Duodenal mucosa (tissue), 2 donors: ENCODE results near the gene GBX2.

Experiments
- H3K27ac ChIP-seq: one replicate; pipeline ENCODE4 v1.7.0; 2013; ENCODE audit warnings: low read depth, low read length
- H3K27me3 ChIP-seq, 2 donors: one replicate each; pipeline ENCODE4 v1.7.0; 2013; ENCODE audit warnings: low read length in 2 of 2, control low read depth in 1 of 2; ENCODE audit not compliant: insufficient read depth in 2 of 2, control insufficient read depth in 1 of 2
- H3K36me3 ChIP-seq, 2 donors: one replicate each; pipeline ENCODE4 v1.7.0; 2013; ENCODE audit warnings: low read length in 2 of 2, control low read depth in 1 of 2; ENCODE audit not compliant: insufficient read depth in 2 of 2, control insufficient read depth in 1 of 2
- H3K4me1 ChIP-seq, 2 donors: one replicate each; pipeline ENCODE4 v1.7.0; 2013; ENCODE audit warnings: low read length in 2 of 2, control low read depth in 1 of 2; ENCODE audit not compliant: insufficient read depth in 2 of 2, control insufficient read depth in 1 of 2
- H3K4me3 ChIP-seq, 2 donors: one replicate each; pipeline ENCODE4 v1.7.0; 2013; ENCODE audit warnings: low read length in 2 of 2, low read depth in 1 of 2
- H3K9ac ChIP-seq, 2 donors: one replicate each; pipeline ENCODE4 v1.7.0; 2013; ENCODE audit warnings: low read length in 2 of 2, low read depth in 1 of 2
- H3K9me3 ChIP-seq, 2 donors: one replicate each; pipeline ENCODE4 v1.7.0; 2013; ENCODE audit warnings: low read length in 2 of 2, control low read depth in 1 of 2; ENCODE audit not compliant: control insufficient read depth in 1 of 2

The GBX2 gene

GRCh38 chr2:236168110-236169080, at the start of gene GBX2:
Gene GBX2, minus strand, starts transcription at chr2:236168386. Its CDS starts 415 bp downstream, at chr2:236167971.
- Histone ChIP-seq H3K4me1 (peaks cover 8 to 14% of the 10 kb centered on the region in 2 donors), H3K9ac (no peak within 1 kb of the TSS), H3K27me3 (peaks cover 83 to 90% of the 10 kb centered on the region in 2 donors)

GRCh38 chr2:236217926-236218325, 49.7 kb upstream of the GBX2 start:
- no peak overlapping the region for H3K27ac ChIP-seq
- H3K27me3 ChIP-seq, result no peaks in the 10 kb centered on the region
- no peak overlapping the region for H3K4me3 ChIP-seq
- no peak overlapping the region for H3K9ac ChIP-seq
- no peaks in the 10 kb centered on the region for H3K9me3 ChIP-seq
- H3K36me3 ChIP-seq, result no peaks in the 10 kb centered on the region
- no peaks in the 10 kb centered on the region for H3K4me1 ChIP-seq

More at GRCh38 chr2:236168110-236169080, at the start of gene GBX2:
- H3K36me3 ChIP-seq, result no peaks in the 10 kb centered on the region
- H3K27ac ChIP-seq, result no peak within 1 kb of the TSS
- peak within 1 kb of the TSS in 1 of 2 donors; percentile 16 for H3K4me3 ChIP-seq
- no peaks in the 10 kb centered on the region for H3K9me3 ChIP-seq

GRCh38 chr2:236216711-236217110, 48.5 kb upstream of the GBX2 start:
- Histone ChIP-seq H3K4me3 (no peak overlapping the region), H3K27me3 (no peaks in the 10 kb centered on the region), H3K36me3 (no peaks in the 10 kb centered on the region)

GRCh38 chr2:236215761-236216333, 47.7 kb upstream of the GBX2 start:
- no peak overlapping the region for H3K4me3 ChIP-seq
- no peaks in the 10 kb centered on the region for H3K27me3 ChIP-seq
- H3K9me3 ChIP-seq, result no peaks in the 10 kb centered on the region
- H3K36me3 ChIP-seq, result no peaks in the 10 kb centered on the region
- no peak overlapping the region for H3K9ac ChIP-seq
- no peak overlapping the region for H3K27ac ChIP-seq
- no peaks in the 10 kb centered on the region for H3K4me1 ChIP-seq

More at GRCh38 chr2:236216711-236217110, 48.5 kb upstream of the GBX2 start:
- H3K9ac ChIP-seq, result no peak overlapping the region
- no peak overlapping the region for H3K27ac ChIP-seq
- H3K4me1 ChIP-seq, result no peaks in the 10 kb centered on the region
- H3K9me3 ChIP-seq, result no peaks in the 10 kb centered on the region

- Histone ChIP-seq H3K9ac (no peak overlapping the region), H3K4me1 (no peaks in the 10 kb centered on the region), H3K9me3 (no peaks in the 10 kb centered on the region), H3K27me3 (no peaks in the 10 kb centered on the region), H3K27ac (no peak overlapping the region), H3K36me3 (no peaks in the 10 kb centered on the region), H3K4me3 (no peak overlapping the region)
Observed at GRCh38 chr2:236215196-236215595, 47.0 kb upstream of the GBX2 start.

- no peak overlapping the region for H3K9ac ChIP-seq
- no peaks in the 10 kb centered on the region for H3K27me3 ChIP-seq
- H3K4me3 ChIP-seq, result no peak overlapping the region
- H3K4me1 ChIP-seq, result no peaks in the 10 kb centered on the region
- no peak overlapping the region for H3K27ac ChIP-seq
- no peaks in the 10 kb centered on the region for H3K36me3 ChIP-seq
- H3K9me3 ChIP-seq, result no peaks in the 10 kb centered on the region
Observed at GRCh38 chr2:236214376-236214995, 46.3 kb upstream of the GBX2 start.

GRCh38 chr2:236211296-236211695, 43.1 kb upstream of the GBX2 start:
- no peaks in the 10 kb centered on the region for H3K27me3 ChIP-seq
- H3K4me1 ChIP-seq, result no peaks in the 10 kb centered on the region
- no peaks in the 10 kb centered on the region for H3K36me3 ChIP-seq
- no peak overlapping the region for H3K27ac ChIP-seq
- H3K4me3 ChIP-seq, result no peak overlapping the region
- H3K9me3 ChIP-seq, result no peaks in the 10 kb centered on the region
- no peak overlapping the region for H3K9ac ChIP-seq

GRCh38 chr2:236210536-236210935, 42.4 kb upstream of the GBX2 start:
- Histone ChIP-seq H3K27me3 (no peaks in the 10 kb centered on the region), H3K4me1 (no peaks in the 10 kb centered on the region), H3K27ac (no peak overlapping the region), H3K4me3 (no peak overlapping the region), H3K9me3 (no peaks in the 10 kb centered on the region), H3K36me3 (no peaks in the 10 kb centered on the region), H3K9ac (no peak overlapping the region)

GRCh38 chr2:236209996-236210395, 41.8 kb upstream of the GBX2 start:
- H3K27ac ChIP-seq, result no peak overlapping the region
- no peaks in the 10 kb centered on the region for H3K36me3 ChIP-seq
- H3K9ac ChIP-seq, result no peak overlapping the region
- H3K4me1 ChIP-seq, result no peaks in the 10 kb centered on the region
- H3K9me3 ChIP-seq, result peaks cover 0 to 4% of the 10 kb centered on the region in 2 donors
- peaks cover 0 to 4% of the 10 kb centered on the region in 2 donors for H3K27me3 ChIP-seq
- H3K4me3 ChIP-seq, result no peak overlapping the region

- H3K4me1 ChIP-seq, result no peaks in the 10 kb centered on the region
- no peak overlapping the region for H3K4me3 ChIP-seq
- H3K36me3 ChIP-seq, result no peaks in the 10 kb centered on the region
- peaks cover 0 to 4% of the 10 kb centered on the region in 2 donors for H3K9me3 ChIP-seq
- H3K9ac ChIP-seq, result no peak overlapping the region
- H3K27ac ChIP-seq, result no peak overlapping the region
- peaks cover 0 to 6% of the 10 kb centered on the region in 2 donors for H3K27me3 ChIP-seq
Observed at GRCh38 chr2:236209535-236209934, 41.3 kb upstream of the GBX2 start.
